NCI-H510A (cell line): Measurements from ENCODE around the gene CHEK2.
"Not testable (repeated sequence)": the region's sequence is repeated elsewhere in the genome, so short reads cannot be mapped to it uniquely, and the experiment has no call there.

ENCODE experiments used
- DNase-seq: peaks from one replicate; lab custom pipeline; 2025; lab: John Stamatoyannopoulos, UW

Gene CHEK2

DNA sequence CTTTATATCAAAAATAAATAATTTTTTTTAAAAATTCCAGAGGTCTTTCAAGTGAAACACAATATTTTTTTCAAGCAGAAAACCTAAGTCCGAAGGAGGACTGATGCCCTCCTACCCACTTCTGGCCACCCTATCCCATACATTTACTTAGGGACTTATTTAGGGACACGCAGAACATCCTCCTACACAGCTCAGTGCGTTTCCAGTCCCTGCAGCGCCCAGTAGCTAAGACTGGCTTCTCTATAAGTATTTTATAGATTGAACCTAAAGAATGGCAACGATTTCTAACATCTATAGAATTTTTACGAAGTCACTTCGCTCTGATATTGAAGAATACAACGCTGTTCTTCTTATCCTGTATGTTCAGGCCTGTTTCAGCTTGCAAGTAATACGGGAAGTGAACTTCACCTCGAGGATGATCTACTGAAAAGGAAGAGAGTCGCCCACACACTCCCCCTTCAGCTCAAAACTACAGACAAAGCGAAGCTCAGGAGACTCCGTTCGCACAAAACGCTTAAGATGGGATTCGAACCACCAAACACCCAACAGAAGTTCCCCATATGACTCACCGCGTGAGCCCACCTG is 328 bp downstream of the CHEK2 start:
- DNase-seq: no peak

DNA sequence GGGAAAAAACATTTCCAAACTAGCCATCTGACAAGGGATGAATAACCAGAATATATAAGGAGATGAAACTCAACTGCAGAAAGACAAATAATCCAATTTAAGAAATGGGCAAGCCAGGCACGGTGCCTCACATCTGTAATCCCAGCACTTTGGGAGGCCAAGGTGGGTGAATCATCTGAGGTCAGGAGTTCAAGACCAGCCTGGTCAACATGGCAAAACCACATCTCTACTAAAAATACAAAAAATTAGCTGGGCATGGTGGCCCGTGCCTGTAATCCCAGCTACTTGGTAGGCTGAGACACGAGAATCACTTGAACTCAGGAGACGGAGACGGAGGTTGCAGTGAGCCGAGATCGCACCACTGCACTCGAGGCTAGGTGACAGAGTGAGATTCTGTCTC is 2.7 kb downstream of the CHEK2 start:
- DNase-seq: not testable (repeated sequence)

DNA sequence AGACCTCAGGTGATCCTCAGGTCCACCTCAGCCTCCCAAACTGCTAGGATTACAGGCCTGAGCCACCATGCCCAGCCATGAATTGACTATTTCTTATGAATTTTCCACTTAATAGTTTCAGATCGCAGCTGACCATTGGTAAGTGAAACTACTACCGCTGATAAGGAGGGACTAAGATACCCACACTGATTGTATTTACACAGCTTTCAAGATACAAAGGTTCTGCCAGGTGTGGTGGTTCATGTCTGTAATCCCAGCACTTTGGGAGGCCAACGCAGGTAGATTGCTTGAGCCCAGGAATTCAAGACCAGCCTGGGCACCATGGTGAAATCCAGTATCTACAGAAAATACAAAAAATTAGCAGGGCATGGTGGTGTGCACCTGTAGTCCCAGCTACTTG is 3.9 kb downstream of the CHEK2 start:
- DNase-seq: no peak

DNA sequence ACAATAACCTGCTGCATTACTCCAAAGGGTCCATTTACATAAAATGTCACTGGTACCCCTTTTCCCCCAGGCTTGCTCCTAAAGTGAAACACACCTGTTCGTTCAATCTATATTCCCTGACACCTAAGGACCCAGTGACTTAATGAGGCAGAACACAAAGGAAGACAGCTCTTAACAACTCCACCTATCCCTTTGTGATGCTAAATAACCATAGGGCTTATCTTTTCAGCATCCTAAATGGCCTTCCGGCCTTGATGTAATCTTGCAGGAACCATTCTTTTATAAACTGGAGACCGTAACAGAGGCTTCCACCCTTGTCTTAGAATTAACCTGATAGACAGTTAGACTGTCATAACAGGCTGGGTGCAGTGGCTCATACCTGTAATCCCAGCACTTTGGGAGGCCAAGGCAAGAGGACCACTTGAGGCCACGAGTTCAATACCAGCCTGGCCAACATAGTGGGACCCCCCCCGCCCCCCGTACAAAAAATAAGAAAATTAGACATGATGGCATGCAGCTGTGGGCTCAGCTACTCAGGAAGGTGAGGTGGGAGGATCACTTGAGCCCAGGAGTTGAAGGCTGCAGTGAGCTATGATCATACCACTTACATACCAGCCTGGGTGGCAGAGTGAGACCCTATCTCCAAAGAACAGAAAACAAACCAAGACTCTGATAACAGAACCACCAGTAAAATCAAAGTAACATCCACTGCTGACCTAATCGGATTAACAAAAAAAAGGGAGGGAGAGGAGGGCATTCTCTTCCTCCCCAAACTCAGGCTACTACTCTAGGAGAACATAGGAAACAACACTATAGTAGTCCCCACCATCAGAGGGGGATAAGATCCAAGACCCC is 5.1 kb downstream of the CHEK2 start:
- DNase-seq: no peak

DNA sequence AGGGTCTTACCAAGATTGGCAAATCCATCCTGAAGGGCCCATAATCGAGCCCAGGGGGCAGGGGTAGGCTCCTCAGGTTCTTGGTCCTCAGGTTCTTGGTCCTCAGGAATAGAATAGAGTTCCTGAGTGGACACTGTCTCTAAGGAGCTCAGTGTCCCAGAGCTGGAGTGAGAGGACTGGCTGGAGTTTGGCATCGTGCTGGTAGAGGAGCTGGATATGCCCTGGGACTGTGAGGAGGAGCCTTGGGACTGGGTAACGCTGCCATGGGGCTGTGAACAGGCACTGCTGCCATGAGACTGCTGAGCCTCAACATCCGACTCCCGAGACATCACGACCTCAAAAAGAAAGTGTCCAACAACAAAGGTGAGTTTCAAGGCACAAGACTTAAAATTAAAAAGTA is 7.2 kb downstream of the CHEK2 start:
- no peak for DNase-seq

DNA sequence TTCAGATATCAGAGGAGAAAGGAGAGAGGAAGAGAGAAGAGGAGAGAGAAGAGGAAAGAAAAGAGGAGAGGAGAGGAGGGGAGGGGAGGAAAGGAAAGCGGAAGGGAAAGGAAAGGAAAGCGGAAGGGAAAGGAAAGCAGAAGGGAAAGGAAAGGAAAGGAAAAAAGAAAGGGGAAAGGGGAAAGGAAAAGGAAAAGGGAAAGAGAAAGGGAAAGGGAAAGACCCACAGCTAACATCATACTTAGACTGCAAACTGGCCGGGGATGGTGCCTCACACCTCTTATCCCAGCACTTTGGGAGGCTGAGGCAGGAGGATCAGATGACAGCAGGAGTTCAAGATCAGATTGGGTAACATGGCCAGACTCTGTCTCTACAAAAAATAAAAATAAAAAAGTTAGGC is 11.4 kb downstream of the CHEK2 start:
- no peak for DNase-seq

DNA sequence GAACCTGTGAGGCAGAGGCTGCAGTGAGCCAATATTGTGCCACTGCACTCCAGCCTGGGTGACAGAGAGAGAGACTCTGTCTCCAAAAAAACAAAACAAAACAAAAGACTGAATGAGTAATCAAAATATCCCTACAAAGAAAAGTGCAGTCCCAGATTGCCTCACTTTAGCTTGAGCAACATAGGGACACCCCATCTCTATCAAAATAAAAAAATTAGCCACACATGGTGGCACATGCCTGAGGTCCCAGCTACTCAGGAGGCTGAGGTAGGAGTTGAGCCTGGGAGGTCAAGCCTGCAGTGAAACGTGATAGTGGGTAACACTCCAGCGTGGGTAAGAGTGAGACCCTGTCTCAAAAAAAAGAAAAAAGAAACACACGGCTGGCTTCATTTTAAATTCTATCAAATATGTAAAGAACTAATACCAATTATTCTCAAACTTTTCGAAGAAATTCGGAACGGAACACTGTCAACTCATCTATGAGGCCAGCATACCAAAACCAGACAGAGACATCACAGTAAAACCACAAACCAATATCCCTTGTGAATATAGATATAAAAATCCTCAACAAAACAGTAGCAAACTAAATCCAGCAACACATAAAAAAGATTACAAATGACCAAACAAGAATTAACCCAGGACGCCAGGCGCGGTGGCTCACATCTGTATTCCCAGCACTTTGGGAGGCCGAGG is 12.9 kb downstream of the CHEK2 start:
- no peak for DNase-seq

DNA sequence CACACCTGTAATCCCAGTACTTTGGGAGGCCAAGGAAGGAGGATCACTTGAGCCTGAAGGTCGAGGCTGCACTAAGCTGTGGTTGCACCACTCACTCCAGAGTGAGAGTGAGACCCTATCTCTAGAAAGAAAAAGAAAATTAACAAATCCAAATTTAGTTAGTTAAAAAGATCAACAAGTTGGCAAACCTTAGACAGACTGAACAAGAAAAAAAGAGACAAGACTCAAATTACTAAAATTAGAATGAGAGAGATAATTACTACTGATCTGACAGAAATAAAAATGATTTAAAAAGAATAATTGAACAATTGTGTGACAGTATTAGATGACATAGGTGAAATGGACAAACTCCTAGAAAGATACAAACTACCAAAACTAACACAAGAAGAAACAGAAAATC is 13.6 kb downstream of the CHEK2 start:
- no peak for DNase-seq

DNA sequence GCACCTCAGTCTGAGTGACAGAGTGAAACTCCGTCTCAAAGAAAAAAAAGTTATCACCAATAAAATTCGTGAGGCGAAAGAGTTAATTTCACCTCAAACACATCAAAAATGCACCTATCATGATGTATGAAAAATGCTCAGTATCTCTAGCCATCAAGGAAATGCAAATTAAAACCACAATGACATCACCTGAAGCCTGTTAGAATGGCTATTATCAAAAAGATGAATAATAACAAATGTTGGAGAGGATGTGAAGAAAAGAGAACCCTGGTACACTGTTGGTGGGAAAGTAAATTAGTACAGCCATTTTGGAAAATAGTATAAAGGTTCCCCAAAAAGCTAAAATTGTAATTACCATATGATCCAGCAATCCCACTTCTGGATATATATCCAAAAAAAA is 23.6 kb downstream of the CHEK2 start:
- no peak for DNase-seq

DNA sequence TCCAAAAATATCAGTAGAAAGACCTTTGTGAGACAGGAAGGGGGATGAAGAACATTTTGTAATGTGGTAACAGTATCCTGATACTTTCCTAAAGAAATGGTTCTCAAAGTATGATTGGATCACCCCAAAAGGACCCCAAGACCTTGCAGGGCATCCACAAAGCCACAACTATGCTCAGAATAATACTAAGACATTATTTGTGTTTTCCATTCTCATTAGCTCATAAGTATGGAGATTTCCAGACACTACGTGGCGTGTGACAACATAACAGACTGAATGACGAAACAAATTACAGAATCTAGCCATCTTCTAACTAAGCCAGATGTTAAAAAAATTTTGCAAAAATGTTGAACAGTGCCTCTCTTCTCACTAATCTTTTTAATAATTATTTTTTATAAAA is 24.9 kb downstream of the CHEK2 start:
- DNase-seq: no peak

DNA sequence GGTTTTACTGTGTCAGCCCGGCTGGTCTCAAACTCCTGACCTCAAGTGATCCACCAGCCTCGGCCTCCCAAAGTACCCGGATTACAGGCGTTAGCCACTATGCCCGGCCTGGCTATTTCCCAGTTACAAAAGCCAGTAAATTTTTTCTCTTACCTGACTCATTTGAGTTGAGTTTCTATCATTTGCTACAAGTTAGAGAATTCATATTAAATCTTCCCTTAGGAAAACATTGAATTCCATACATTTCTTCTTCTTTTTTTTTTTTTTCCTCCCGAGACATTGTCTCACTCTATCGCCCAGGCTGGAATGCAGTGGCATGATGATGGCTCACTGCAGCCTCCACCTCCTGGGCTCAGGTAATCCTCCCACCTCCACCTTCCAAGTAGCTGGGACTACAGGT is 26.0 kb downstream of the CHEK2 start:
- DNase-seq: no peak

DNA sequence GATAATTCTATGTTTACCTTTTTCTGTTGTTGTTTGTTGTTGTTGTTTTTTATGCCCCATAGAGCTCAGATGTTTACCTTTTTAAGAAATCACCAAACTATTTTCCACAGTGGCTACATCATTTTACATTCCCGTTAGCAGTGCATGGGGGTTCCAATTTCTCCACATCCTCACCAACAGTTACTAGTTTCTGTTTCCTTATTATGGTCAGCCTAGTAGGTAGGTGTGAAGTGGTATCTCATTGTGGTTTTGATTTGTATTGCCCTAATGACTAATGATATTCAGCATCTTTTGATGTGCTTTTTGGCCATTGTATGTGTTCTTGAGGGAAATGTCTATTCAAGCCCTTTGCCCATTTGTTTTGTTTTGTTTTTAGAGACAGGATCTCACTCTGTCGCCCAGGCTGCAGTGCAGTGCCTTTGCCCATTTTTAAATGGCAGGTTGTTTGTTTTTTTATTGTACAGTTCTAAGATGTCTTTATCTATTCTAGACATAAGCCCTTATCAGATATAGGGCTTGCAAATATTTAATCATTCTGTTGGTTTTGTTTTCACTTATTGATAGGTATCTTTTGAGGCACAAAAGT is 27.5 kb downstream of the CHEK2 start:
- no peak for DNase-seq

DNA sequence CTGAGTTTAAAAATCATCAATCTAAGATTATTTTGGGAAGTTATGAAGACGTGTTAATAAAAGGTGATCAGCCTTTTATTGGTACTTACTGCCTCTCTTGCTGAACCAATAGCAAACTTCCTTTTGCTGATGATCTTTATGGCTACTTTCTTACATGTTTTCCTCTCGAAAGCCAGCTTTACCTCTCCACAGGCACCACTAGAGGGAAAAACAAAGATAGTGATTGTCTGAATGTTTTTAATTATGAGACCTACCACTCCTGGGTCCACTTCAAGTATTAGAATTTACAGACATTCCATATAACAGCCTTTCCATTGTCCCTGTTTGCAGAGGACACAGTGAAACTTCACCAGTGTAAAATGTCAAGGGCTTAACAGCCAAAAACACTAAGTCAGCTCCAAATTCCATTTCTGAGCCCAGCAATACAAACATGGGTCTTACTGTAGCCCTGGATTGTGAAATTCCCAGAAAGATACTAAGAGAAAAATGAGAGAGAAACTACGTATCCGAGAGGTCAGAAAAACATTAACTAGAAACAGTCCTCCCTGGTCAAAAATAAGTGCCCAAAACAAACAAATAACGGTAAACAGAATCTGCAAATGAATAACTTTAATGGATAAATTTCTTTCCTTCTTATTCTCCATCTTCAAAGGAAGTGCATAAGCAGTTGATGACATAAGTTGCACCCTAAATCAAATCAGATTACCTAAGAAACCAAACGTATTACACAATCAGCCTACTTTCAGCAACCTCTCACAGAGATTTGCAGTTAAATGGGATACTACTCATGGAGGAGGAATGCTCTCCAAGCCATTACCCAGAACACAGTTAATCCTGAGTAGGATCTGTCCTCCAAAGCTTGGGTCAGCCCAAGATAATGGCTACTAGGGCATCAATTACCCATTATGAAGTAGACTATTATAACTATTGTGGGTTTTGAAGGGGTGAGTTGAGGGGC is 29.5 kb downstream of the CHEK2 start:
- no peak for DNase-seq

DNA sequence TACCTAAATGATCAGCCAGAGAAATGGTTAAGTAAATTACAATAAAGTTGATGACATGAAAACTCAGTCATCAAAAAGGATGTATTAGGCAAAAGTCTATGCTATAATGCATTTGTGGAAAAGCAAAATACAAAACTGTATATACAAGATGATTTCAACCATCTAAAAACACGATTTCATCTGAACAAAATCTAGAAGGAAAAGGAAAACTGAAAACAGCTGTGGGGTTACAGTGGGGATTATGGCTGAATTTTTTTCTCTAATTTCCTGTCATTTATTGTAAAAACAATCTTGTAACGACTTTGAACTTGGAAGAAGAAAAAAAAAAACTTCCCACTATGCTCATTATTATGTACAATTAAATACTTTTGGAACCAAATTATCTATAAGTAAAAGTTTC is 30.3 kb downstream of the CHEK2 start:
- DNase-seq: no peak

DNA sequence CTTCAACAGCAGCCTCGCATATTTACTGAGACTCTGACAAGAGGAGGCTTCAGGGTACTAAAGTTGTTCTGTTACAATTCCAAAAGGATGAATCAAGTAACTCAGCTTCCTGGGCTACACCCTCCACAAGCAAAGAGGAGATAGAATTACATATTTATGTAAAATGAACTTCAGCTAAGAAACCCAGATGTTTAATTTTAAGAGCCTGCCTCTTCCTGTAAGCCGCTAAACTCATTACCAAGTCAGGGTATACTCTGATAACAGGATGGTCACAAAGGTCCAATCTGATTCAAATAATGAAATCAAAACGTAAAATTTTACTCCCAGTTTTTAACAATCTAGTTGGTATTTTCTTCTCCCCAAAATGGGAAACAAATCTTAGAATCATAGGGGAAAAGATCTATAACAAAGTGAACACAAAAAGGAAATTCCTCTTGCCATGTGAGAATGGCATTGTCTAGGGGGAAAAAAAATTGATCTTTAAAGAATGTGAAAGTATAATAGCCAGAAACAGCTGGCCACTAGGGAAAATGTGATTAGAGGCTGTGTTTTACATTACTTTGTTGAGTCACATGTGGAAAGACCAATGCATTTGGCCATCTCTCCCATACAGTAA is 30.9 kb downstream of the CHEK2 start:
- DNase-seq: no peak

DNA sequence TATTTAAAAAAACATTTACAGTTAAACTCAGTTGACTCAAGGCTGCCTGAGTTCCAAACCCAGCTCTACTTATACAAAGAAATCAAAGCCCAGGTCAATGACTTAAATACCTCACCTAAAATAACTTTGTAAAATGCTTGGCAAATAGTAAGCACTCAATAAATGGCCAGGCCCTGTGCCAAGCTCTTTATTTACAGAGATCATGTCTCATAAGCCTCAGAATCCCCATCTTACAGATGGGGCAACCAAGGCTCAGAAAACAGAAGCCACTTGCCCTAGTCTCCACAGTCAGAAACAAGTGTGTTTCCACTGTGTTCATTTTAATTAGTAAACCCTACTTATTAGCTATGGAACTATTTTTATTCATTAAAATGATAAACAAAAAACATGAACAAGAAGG is 31.5 kb downstream of the CHEK2 start:
- no peak for DNase-seq

DNA sequence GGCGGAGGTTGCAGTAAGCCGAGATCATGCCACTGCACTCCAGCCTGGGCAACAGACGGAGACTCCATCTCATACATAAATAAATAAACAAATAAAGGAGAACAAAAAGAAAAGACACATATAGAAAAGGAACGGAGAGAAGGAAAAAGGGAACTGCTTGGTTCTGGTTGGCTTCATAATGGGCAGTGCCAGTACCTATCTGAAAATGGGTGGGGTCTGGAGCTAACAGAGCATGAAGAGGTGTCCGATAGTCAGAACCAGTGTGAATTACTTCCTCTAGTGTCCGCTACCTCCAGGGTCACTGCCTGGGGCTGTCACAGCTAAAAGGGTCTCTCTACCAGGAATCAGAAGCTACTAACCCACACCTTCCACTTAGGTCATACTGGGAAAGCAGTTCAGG is 34.8 kb downstream of the CHEK2 start:
- DNase-seq: no peak

DNA sequence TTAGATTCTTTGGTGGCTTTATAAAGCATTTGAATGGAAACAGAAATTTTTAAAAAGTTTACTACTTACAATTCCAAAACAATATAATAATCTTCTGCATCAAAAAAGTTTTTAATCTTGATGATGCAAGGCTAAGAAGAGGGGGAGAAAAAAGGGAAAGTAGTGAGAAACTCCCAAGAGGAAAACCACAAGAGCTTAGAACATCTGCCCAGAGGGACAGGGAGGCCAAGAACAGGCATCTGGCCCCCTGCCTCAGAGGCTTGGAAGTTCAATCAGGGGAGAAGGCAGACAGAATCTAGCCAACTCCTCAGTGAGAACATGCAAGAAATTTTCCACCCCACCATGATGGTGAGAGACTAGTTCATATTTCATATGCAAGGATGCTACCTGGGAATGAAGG is 38.2 kb downstream of the CHEK2 start:
- no peak for DNase-seq

DNA sequence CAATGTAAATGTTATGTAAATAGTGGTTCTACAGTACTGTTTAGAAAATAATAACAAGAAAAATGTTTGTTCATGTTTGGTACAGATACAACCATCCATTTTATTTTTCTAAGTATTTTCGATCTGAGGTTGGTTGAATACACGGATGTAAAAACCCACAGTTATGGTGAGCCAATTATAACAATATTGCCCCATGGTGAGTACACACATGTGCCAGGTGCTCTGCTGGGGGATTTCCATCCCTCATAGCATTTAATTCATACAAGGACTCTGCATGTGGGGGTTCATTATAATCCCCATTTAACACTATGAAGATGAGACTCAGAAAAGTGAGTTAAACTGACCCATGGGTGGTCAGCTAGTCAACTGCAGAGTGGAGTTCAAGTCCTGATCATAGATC is 38.7 kb downstream of the CHEK2 start:
- no peak for DNase-seq

DNA sequence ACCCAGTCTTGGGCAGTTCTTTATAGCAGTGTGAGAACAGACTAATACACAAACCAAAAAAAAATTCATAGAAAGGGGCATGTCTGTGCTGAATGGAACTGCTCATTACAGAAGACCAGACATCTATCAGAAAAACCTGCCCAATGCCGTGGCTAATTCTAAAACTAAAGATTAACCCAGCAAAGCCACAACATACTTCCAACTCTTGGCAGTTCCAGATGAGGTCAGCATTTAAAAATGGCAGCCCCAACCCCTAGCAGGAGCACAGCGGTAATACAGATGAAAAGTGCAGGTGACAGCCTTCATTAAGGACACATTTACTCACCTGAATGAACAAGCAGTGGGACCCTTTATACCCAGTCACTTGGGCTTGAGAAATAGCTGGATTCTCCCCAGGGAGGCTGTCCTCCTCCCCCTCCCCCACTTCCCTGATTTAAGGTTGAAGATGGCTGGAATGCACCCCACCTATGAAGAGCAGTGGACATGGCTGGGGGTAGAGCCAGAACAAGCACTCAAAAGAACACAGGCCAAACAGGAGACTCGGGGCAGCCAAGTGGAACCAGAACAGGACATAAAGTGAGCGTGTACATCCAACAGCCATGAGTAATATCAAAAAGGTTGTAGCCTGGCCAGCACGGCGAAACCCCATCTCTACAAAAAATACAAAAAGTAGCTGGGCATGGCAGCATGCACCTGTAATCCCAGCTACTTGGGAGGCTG is 48.4 kb downstream of the CHEK2 start:
- DNase-seq: not testable (repeated sequence)

DNA sequence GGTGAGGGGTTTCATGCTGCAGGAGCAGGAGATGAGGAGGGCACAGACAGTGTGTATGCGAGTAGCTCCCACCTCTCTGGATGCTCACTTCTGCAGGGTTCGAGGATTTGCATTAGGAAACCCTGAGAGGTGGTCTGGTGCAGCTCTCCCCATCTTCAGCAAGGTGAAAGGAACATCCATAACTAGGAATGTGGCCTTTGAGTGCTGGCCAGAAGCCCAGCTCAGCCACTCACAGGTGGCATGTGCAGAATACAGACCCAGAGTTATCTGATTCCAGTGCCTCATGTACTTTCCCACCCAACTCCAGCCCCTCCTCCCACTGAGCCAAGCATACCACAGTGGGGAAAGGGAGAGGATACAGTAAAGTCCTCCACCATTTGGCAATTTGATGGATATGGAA is 51.8 kb downstream of the CHEK2 start:
- DNase-seq: not testable (repeated sequence)
